ENCODE measurements around the gene CHSY1.

Gene CHSY1

DNA sequence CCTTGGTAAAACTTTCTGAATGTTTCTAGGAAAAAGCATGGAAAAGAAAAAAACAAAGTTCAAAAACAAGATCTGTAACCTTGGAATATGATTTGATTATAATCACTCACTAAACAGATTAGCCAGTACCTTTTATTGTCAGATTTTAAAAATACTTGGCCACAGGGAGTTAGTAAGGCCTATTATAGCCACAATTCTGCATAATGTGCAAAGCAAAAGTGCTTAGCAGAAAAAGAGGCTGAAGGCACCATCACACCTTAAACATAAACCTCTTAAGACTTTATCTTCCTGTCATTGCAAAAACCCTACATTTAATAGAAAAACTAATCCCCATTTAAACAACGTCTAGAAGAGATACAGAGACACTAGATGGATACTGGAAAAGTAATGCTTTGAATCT is 41.8 kb downstream of the CHSY1 start:
- no peak for DNase-seq

DNA sequence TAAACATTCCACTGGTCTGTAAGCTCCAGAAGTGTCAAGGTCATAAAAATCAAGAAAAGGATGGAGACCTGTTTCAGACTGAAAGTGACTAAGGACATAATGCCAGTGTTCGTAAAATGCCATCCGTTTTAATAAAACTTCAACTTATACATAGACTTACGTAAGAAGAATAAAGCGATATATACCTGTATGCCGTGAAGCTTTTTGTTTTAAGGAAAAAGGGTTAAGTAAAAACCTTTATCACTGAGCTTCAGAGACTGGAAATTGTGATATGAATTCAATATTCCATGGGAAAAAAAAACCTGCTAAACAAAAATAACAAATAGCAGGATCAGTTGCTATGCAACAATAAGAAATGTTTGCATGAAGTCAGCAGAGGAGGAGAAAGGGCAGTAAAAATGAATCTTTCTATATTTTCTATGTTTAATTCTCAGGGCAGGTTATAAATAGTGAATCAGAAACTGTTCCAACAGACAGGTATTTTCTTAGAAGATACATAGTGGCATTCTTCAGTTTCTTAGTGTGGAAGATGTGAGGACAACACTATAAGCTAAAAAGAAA is 42.5 kb downstream of the CHSY1 start:
- DNase-seq, result no peak

DNA sequence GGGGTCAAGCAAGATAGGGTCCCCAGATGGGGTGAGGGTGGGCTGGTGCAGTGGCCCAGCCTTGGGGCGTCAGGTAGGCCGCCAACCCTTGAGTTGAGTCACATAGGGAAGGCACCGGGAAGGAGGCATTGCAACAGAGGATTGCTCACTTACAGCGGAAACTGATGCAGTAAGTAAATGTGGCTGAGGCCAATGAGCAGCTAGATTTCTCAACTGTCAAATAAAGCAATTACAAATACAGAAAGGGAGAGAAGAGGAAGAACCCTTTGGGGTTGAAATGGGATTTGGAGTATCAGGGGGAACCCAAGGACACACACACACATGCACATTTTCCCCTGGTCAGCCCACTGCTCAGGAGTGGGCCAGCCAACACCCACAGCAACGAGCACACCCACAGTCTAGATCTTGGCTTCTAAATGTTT is 44.0 kb downstream of the CHSY1 start:
- no peak for DNase-seq

DNA sequence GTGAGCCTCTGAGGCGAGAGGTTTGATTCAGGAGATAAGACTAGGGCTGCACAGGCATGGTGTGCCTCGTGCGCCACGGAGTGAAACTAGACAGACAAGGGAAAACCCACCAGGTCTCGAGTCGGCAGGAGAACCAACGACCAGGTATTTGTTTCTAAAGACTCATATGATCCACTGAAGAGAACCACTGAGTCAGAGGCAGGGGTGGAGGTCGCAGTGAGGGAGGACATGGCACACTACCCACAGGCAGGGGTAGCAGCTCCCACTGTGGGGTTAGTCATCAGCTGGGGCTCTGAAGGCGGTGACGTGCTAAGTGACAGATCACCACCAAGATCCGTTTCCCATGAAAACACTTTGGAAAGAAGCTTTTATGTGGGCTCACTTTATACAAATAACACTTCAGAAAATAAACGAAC is 45.7 kb downstream of the CHSY1 start:
- DNase-seq, result peak; percentile 58

DNA sequence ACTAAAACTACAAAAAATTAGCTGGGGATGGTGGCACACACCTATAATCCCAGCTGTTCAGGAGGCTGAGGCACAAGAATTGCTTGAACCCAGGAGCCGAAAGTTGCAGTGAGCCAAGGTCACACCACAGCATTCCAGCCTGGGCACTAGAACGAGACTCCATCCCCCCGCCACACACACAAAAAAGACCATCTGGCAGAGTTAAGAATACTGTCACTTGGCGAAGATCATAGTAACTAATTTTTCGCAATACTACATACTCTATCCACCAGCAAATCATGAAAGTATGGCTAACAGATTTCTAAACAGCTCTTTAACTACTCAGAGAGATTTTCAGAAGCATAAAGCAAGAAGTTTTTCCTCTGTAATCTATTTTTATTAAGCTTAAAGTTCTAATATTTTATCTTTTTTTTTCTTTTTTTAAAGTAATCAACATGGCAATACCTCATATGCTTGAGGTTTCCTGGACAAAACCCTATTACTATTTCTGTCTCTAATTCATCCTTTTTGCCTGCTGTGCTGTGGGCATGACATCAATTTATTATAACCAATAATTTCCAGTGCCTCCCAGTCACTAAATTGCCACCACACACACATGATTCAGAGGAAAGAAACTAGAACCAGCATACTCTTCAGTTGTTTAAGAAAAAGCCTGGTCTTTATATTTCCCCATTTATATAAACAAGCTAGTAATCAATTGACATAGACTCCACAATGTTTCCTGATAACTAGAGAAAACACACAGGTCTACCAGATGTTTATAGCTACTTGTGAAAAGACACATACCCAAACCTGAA is 46.9 kb downstream of the CHSY1 start:
- no peak for DNase-seq

DNA sequence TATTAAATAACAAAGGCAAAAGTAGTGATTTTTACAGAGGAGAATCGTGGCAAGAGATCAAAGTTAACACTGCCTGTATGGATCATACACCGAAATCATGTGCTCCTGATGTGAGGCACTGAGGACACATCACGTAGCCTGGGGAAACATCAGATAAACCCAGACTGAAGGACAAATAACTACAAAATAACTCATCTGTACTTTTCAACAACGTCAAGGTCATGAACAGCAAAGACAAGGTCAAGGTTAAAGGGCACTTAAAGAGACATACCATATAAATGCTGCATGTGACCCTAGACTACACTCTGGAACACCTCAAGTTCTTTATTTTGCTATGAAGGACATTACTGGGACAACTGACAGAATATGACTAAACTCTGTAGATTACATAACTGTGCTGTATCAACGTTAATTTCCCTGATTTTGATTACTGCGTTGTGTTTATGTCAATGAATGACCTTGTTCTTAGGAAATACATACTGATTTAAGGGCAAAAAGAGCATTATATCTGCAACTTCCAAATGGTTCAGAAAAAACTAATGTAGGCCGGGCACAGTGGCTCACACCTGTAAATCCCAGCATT is 48.1 kb downstream of the CHSY1 start:
- no peak for DNase-seq

DNA sequence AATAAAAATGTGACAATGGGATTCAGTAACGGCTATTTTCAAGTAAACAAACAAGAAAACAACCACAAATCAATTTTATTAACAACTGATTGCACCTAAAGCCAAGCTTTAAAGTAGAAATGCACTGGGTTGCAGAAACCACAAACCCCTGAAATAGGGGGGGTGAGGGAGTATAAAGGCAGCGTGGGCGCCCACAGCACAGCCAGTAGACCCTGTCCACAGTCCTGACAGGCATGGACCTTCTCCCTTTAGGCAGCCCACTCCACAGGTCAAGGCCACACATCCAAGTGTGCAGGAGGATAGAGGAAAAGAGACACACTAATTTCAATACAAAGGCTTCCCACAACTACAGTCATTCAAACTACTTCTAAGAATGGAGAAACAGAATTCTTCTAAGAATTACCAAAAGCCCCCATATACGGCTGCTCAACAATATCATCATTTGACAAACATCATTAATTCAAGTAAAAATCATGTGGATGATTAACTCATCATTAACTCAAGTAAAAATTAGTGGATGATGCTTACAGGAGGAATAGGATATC is 48.7 kb downstream of the CHSY1 start:
- no peak for DNase-seq

DNA sequence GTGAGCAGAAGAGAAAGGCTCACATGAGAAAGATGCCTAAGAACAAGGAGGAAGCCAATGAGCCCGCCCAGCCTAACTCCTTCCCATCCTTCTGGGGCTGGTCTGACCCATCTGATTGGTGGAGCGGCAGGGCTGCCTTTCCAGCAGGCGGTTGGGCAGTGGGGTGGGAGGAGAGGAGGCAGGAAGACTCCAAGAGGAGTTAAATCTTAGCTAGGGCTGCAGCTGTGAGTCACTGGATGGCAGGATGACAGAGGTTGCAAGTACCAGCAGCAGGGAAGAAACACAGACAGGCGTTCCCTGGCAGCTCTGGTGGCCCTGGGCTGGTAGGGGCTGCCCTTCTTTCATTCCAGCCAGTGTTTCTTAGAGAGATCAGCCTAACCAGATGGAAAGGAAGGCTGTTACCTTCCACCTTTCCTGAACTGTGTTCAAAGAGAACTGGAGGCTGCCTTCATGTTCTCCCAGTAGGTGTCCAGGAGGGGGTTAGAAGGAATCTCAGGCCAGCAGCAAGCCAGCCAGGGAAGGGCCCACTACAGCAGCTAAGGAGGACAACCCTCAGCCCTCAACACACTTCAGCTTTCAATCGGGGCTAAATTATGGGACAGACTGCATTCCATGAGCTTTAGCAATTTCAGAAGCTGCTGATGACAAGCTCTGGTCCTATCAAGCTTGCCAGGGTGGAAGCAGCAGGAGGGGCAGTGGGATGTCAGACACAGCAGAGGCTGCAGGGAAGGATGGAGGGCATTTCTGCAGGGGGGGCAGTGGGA is 50.3 kb downstream of the CHSY1 start:
- no peak for DNase-seq

DNA sequence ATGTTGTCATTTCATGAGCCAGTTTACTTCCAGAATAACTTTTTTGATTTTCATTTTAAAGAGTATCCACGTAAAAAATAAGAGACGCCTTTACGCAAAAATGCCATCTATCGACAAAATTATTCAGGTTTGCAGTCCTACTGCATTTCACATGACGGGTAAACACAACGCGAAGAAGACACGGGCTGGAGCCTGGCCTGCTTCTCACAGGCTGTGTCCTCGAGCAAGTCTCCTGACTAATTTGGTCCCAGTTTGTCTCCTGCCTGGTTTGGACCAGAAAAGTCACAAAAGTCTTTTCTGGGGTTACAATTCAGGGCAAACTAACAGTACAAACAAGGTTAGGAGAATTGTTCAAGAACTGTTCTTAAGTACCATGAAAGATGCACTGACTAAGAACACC is 51.7 kb downstream of the CHSY1 start:
- no peak for DNase-seq

DNA sequence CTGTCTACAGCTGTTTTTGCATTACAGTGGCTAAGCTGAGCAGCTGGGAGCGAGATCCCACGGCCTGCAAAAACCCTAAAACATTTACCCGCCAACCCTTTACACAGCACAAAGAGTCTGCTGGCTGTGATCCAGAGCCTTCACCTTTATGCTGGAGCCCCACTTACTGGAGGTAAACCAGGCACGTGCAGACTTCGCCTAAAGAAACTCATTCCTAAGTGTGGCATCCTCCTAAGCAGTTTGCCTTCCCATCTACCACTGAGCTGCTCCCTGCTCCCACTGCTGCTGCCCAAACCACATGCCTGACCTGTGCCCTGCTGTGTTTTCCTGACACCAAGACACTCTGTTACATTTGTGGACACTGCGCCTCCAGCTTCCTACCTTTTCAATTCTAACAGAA is 53.0 kb downstream of the CHSY1 start:
- DNase-seq, result no peak

DNA sequence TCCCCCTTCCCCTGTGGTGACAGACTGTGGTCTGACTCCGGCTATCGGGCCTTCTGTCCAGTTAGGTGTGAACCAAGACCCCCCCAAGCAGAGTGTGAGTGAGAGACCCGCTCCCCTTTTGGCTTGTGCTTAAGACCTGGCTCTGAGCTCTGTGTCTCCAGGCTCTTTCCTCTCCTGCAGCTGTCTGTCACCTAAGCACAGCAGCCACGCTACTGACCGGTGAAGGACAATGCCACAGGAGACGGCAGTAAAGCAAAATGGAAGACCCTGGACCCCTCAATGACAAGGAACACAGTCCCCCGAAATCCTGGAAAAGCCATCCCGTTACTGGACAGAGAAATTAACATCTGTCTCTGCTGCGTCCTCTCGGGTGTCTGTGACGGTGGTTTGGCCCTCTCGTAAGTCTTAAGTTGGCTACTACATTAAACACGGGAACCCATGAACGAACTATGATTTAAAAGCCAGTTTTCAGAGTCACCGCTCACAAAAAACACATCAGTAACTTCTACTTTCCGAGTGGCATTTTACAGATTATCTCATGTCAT is 53.7 kb downstream of the CHSY1 start:
- no peak for DNase-seq

DNA sequence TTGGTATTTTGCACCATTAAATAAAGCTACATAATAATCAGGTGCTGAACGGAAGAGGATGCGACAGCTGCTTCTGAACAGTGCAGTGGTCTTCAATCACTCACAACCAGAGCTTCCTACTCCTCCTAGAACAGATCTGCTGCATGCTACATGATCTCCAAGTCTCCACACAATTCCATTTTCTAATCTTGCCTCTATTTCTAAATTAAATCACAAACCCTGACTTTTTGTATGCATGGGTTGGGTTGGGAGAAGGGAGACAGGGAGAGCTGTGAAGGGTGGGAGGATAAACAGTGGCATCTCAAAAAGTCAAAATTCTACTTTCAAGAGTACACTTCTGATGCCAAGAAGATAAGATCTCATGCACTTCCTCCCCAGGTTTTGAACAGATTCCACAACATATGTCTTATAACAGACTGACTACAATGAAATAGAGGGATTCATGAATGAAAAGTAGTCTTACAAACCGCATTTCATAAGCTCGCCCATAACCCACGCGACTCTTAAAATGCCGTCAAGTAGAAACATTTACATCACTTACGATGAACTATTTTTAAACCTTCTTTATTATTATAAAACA is 57.2 kb downstream of the CHSY1 start:
- DNase-seq, result no peak

DNA sequence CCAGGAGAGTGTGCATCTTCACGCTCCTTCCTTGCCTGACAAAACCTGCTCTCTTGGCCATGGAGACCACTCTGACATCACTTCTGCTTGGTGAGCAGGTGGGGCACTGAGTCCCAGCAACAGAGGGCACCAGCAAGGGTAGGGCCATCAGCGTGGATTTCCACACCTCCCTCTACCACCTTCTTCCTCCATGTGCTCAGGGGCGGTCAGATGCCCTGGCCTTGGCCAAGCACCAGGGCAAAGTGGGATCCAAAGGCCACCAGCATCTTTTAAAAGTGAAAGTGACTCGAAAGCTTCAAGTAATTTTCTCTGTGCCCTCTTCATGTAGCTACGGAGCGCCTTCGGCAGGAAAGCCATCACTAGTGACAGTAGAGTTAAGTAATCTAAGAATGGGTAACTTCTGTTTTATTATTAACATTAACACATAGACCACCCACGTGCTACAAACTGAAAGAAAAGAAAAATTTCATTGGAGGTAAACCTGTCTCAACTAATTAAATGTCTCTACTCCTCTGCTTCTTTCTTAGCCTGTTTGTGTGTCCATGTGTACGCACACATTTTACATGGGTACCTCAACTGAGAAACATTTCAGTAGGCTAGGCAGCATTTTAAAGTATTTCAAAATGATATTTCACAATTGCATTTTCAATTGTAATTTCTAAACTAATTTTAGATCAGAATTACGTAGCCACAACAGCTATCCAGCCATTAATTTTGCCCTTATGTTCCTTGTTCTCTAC is 57.9 kb downstream of the CHSY1 start:
- no peak for DNase-seq

DNA sequence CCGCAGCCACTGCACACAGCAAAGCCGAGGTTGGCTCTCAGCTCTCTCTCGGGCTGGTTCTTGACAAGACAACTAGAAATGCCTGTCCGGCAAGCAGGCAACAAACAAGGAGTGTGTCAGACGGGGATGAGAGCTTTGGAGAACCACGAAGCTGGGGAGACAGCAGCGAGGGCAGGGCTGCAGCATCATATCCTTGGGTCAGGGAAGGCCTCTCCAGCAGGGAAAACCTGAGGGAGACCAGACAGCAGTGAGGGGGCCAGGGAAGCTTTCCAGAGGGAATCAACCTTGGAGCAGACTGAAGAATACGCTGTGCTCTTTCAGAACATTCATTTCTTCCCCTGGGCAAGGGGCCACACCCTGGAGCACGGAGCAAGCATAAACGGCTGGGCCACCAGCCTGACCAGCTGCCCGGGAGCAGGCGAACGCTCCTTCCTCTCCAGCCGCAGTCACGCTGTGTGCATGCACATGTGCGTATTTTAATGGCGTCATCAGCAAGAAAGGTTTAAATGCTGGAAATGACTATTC is 58.7 kb downstream of the CHSY1 start:
- DNase-seq, result no peak

DNA sequence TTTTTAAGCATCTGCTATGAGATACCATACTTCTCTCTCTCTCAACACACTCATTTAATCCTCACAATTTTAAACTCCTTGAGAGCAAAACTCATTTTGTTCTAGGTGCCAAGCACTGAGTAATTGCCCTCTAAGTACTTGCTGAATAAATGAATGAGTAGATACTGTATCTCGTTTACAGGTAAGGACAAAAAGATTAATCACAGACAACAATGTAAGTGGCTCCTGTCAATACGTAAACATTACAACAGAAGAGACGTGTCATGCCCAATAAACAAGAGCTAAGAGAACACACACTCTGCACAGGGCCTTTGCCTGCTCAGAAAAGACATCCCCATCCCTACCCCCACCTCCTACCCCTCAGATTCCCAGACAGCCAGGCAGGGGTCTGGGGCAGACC is 59.8 kb downstream of the CHSY1 start:
- DNase-seq, result no peak

DNA sequence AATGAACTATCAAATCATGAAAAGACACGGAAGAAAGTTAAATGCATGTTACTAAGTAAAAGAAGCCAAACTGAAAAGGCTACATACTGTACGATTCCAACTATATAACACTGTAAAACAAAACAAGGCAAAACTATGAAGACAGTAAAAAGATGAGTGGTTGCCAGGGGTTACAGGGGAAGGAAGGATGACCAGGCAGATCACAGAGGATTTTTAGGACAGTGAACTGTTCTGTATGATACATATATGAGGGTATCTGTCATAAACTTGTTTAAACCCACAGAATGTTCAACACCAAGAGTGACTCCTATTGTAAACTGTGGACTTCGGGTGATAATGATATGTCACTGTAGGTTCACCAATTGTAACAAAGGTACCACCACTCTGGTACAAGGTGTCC is 60.6 kb downstream of the CHSY1 start:
- no peak for DNase-seq

DNA sequence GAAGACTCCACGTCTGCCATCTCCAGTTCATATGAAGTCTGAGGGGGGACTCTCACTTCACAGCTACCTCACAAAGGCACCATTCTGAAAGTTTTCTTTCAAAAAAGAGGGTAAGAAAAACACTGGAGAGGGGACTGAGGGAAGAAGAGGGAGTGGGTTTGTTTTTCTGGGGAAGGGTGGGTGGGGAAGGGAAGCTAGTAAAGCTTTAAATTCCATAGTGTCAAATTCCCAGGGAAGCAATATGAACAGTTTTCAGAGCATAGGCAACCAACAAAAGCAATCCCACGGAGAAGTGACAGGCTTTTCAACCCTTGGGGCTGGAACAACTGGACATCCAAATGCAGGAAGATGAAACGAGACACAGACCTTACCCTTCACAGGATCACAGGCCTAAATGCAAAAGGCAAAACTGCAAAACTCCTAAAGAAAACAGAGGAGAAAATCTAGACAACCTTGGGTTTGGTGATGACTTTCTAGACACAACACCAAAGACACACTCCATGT is 61.7 kb downstream of the CHSY1 start:
- DNase-seq, result no peak

DNA sequence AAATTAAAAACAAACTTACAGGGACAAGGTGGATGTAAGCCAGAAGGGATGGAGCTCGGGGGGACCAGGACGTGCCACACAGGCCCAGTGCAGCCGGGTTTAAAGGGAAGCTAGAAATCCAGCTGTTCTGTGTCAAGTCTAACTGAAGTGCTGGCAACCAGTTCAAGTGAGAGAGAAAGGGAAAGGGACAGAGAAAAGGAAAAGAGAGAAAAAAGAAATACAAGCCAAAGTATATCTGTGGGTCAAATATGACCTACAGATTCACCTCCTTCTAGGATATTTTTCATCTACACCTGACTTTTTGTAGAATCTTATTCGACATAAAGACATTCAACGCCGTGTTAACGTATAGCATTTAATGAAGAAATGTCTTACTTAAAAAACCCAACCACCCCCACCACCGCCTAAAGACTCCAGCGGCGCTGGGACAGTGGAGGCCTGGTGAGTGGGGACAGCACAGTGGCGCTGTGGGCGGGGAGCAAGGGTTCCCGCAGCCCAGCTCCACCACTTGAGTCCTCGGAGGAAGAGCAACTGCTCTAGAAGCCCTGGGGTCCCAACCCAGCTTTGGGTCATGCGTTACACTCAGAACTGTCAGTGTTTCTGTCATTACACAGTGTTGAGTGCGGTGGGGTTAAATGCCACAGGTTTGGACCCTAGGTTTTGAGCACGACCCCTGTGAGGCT is 62.3 kb downstream of the CHSY1 start:
- DNase-seq, result no peak

DNA sequence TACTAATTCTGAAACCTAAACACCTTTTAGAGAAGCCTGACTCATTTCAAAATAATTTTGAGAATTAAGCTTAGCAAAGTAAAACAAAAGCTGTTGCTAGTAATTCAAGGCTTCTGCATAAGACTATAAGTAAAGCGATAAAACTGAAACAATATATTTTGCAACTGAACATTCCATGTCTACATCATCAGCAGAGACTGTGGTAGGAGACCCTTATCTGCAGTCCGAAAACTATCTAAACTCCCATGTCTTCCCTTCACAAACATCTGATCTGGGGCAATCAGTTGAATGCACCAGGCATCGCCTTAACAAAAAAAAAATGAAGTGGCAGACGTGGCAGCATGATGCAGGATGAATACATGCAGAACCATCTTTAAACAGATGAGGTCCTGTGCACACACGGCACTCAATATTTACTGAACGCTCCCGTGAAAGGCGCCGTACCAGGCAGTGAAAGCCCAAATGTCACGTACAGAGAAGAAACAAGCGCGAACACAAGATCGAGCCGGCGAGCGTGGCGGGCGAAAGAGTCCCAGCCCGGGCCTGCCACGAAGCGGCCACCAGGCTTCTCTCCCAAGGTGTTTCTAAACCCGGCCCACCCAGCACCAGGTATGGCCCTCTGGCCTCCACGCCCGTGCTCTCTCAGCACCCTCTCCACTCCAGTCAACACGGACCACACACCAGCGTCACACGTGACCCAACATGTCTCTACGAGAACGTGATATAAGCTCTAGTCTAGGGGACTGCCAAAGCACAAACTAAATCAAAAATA is 63.0 kb downstream of the CHSY1 start:
- no peak for DNase-seq

Data from CD4-positive, alpha-beta T cell treated with Interleukin-10 for 1 hour (primary cell).